Progenitor cell of endocrine pancreas (in vitro differentiated cells): Measurements from ENCODE around the gene SULT6B1. TPM values are rescaled to one million over a fixed set of nuclear protein-coding genes. Genes with fewer than 3 reads are reported as not detected.
"Not testable (repeated sequence)": the region's sequence is repeated elsewhere in the genome, so short reads cannot be mapped to it uniquely, and the experiment has no call there.

Source experiments
- DNase-seq: peaks from one replicate; pipeline ENCODE4 v3.0.0; 2021; ENCODE audit warnings: low spot score; ENCODE audit not compliant: unreplicated experiment
- H3K27ac Mint-ChIP-seq: 2 replicates; pipeline ENCODE4 v1.8.0; 2021; ENCODE audit warnings: mild to moderate bottlenecking, moderate library complexity, mixed read lengths
- H3K27me3 Mint-ChIP-seq: 2 replicates; pipeline ENCODE4 v1.8.0; 2021; ENCODE audit warnings: mixed read lengths
- H3K36me3 Mint-ChIP-seq: 2 replicates; pipeline ENCODE4 v1.8.0; 2022; ENCODE audit warnings: mixed read lengths; ENCODE audit not compliant: insufficient read depth
- H3K4me1 Mint-ChIP-seq: 2 replicates; pipeline ENCODE4 v1.8.0; 2021; ENCODE audit warnings: low read depth, mixed read lengths
- H3K4me3 Mint-ChIP-seq: 2 replicates; pipeline ENCODE4 v1.8.0; 2021; ENCODE audit warnings: low read depth, mild to moderate bottlenecking, moderate library complexity, mixed read lengths
- H3K9me3 Mint-ChIP-seq: 2 replicates; pipeline ENCODE4 v1.8.0; 2021; ENCODE audit warnings: low read depth, mixed read lengths
- CTCF ChIP-seq: fragments of 200-600 bp; sonication (generic); IDR thresholded peaks from one replicate; pipeline ENCODE4 v1.5.0; 2021; ENCODE audit warnings: antibody characterized with exemption, mild to moderate bottlenecking; ENCODE audit not compliant: unreplicated experiment
- total RNA-seq: library from RNA; stranded (reverse); gene quantifications from 2 replicates; pipeline ENCODE4 v1.2.1, GENCODE V29; 2021

The SULT6B1 gene
- total RNA-seq, 1 donor from 2014 or later = not detected

DNA sequence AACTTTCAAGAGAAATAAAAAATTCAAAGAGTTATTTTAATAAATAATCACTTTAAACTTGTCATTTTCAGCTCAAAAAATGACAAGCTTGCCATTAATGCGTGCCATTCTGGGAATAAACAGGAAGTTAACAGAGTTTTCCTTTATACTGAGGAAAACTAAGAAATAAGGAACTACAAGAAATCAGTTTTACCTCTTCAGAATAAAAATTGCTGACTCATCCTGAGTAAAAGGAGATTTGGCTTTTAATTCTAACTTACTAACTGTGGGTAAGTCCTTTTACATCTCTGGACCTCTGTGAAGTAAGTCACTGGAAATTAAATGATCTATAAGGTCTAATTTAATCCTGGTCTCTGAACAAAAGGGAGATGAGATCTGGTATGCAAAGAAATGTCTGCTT, 26.8 kb upstream of the SULT6B1 start:
- DNase-seq = no peak
- Mint-ChIP-seq H3K27ac (no peak overlapping the region), H3K4me3 (no peak overlapping the region), H3K36me3 (peaks cover 35% of the 10 kb centered on the region), H3K4me1 (no peaks in the 10 kb centered on the region), H3K9me3 (no peaks in the 10 kb centered on the region), H3K27me3 (no peaks in the 10 kb centered on the region)
- no peak for TF ChIP-seq CTCF

- no peak overlapping the region for H3K27ac Mint-ChIP-seq
- no peak for DNase-seq
- H3K4me1 Mint-ChIP-seq = no peaks in the 10 kb centered on the region
- H3K27me3 Mint-ChIP-seq = no peaks in the 10 kb centered on the region
- peaks cover 13% of the 10 kb centered on the region for H3K9me3 Mint-ChIP-seq
- no peak for TF ChIP-seq CTCF
- H3K4me3 Mint-ChIP-seq = no peak overlapping the region
- peaks cover 60% of the 10 kb centered on the region for H3K36me3 Mint-ChIP-seq
These were observed 23.5 kb upstream of the SULT6B1 start for GRCh38 chr2:37211939-37212338.

DNA sequence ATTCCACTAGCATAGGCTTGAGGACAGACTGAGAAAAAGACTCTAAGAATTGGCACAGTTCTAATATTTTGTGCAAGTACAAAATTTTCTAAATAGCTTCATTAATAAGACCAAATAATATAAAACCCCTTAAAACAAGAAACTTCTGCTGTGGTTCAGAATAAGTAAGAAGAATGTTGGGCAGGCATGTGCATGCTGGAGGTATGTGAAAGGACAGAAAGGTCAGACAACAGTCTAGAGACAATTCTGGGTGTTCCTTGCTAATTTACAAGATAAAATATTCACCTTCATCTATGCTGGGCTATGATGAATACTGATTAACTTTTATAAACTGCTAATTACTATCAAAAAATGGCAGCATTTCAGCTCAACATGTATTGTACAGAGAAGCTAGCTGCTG, 22.7 kb upstream of the SULT6B1 start:
- peaks cover 61% of the 10 kb centered on the region for H3K36me3 Mint-ChIP-seq
- no peaks in the 10 kb centered on the region for H3K4me1 Mint-ChIP-seq
- DNase-seq = no peak
- no peak overlapping the region for H3K4me3 Mint-ChIP-seq
- no peak overlapping the region for H3K27ac Mint-ChIP-seq
- H3K9me3 Mint-ChIP-seq = peaks cover 13% of the 10 kb centered on the region
- H3K27me3 Mint-ChIP-seq = no peaks in the 10 kb centered on the region
- no peak for TF ChIP-seq CTCF

DNA sequence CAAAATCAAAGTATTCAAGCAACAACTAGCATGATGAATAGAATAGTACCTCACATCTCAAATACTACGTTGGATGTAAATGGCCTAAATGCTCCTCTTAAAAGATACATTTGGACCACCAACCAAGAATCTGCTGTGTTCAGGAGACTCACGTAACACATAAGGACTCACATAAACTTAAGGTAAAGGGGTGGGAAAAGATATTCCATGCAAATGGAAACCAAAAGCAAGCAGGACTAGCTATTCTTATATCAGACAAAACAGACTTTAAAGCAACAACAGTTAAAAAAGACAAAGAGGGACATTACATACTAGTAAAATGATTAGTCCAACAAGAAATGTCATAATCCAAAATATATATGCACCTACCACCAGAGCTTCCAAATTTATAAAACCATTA, 18.3 kb upstream of the SULT6B1 start:
- H3K4me1 Mint-ChIP-seq, H3K27me3 Mint-ChIP-seq, H3K4me3 Mint-ChIP-seq, DNase-seq, H3K27ac Mint-ChIP-seq: not testable (repeated sequence)
- Mint-ChIP-seq H3K9me3 (peaks cover 16% of the 10 kb centered on the region), H3K36me3 (peaks cover 80% of the 10 kb centered on the region)

GRCh38 chr2:37205689-37206341, 17.3 kb upstream of the SULT6B1 start:
- Mint-ChIP-seq H3K27ac (peak overlapping the region; percentile 71), H3K36me3 (peaks cover 74% of the 10 kb centered on the region), H3K9me3 (peaks cover 16% of the 10 kb centered on the region), H3K4me3 (no peak overlapping the region), H3K4me1 (no peaks in the 10 kb centered on the region), H3K27me3 (no peaks in the 10 kb centered on the region)
- no peak for TF ChIP-seq CTCF
- DNase-seq = no peak

GRCh38 chr2:37205071-37205661, 16.7 kb upstream of the SULT6B1 start:
- peaks cover 69% of the 10 kb centered on the region for H3K36me3 Mint-ChIP-seq
- H3K27me3 Mint-ChIP-seq, DNase-seq, H3K4me3 Mint-ChIP-seq, H3K4me1 Mint-ChIP-seq: not testable (repeated sequence)
- peaks cover 16% of the 10 kb centered on the region for H3K9me3 Mint-ChIP-seq
- H3K27ac Mint-ChIP-seq = peak overlapping the region; percentile 81
